Measurements from ENCODE around the gene NOS2.

DNA sequence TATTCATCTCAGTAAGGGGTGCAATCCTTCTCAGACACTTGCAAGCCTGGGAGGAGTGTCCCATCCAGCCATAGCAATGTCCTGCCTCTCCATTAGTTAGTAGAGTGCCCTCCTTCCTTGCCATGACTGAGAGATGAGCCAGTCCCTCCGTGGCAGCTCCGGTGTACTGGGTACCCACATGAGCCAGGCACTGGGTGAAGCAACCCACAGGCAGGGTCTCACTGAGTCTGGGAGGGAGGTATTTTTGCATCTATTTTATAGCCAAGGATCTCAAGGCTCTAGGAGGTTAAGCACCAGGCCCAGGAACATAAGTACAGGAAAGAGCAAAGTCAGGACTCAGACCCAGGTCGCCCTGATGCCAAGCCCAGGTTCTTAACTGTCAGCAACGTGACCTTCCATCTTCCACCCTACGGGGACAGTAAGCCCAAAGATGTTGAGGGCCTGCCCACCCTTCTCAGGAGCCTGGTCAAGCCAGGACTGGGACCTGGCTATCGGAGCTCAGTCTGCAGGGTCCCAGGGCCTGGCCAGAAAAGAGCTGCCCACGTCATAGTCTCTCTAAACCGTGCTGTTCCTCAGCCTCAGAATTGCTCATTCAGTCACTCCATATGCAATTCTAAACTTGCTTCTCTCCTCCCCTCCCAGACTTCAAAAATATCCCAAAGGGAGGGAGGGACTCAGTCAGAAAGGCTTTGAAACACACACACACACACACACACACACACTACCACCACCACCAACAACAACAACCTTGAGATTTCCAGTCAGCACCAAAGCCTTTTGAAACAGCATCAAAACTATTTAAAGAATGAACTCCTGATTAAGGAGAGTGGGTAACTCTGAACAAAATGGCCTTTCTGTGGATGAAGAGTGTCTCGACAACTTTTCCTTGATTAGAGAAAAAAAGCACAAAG is 16.6 kb downstream of the NOS2 start:
- TF ChIP-seq, protein P1, sequence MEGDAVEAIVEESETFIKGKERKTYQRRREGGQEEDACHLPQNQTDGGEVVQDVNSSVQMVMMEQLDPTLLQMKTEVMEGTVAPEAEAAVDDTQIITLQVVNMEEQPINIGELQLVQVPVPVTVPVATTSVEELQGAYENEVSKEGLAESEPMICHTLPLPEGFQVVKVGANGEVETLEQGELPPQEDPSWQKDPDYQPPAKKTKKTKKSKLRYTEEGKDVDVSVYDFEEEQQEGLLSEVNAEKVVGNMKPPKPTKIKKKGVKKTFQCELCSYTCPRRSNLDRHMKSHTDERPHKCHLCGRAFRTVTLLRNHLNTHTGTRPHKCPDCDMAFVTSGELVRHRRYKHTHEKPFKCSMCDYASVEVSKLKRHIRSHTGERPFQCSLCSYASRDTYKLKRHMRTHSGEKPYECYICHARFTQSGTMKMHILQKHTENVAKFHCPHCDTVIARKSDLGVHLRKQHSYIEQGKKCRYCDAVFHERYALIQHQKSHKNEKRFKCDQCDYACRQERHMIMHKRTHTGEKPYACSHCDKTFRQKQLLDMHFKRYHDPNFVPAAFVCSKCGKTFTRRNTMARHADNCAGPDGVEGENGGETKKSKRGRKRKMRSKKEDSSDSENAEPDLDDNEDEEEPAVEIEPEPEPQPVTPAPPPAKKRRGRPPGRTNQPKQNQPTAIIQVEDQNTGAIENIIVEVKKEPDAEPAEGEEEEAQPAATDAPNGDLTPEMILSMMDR (IDR thresholded peaks at IDR 0.05) = no peak
- no peak for TF ChIP-seq POLR2A (IDR thresholded peaks at IDR 0.05)

Data from lower leg skin (tissue), 3 donors.